Stimulated activated CD8-positive, alpha-beta memory T cell treated with anti-CD3 and anti-CD28 coated beads, Interleukin-7, amount 100 ng/mL, for 4 hours (primary cell): ENCODE measurements around the gene ETV7.
A peak's percentile ranks its signal among the peaks of the same experiment; 100 is the strongest.
"Not testable (repeated sequence)": the region's sequence is repeated elsewhere in the genome, so short reads cannot be mapped to it uniquely, and the experiment has no call there.

ENCODE experiments used
- DNase-seq, 2 donors: peaks; one replicate each; pipeline ENCODE4 v3.0.0-alpha.2; 2020; ENCODE audit warnings: low read depth in 2 of 2

The ETV7 gene

GRCh38 chr6:36340618-36341454 is 46.6 kb downstream of the ETV7 start:
- peak; percentile 41 to 51 for DNase-seq

GRCh38 chr6:36340306-36340617 is 47.2 kb downstream of the ETV7 start:
- DNase-seq, result no peak

- DNase-seq, result no peak
Observed at GRCh38 chr6:36339146-36339545, 48.3 kb downstream of the ETV7 start.

GRCh38 chr6:36338223-36338622 is 49.2 kb downstream of the ETV7 start:
- DNase-seq, result not testable (repeated sequence)

- no peak for DNase-seq
Observed at GRCh38 chr6:36337814-36338213, 49.7 kb downstream of the ETV7 start.

GRCh38 chr6:36336779-36337241 is 50.7 kb downstream of the ETV7 start, which contains the start of gene BNIP5:
BNIP5 (minus strand) TSS chr6:36336888; CDS start chr6:36330690, 6,198 bp downstream.
- no peak for DNase-seq

GRCh38 chr6:36336208-36336710 is 51.2 kb downstream of the ETV7 start:
- no peak for DNase-seq

GRCh38 chr6:36335465-36336207 is 51.8 kb downstream of the ETV7 start:
- DNase-seq, result no peak

GRCh38 chr6:36334832-36335459 is 52.5 kb downstream of the ETV7 start:
- DNase-seq, result no peak

- no peak for DNase-seq
Observed at GRCh38 chr6:36333931-36334725, 53.3 kb downstream of the ETV7 start.

- DNase-seq, result no peak
Observed at GRCh38 chr6:36333171-36333895, 54.1 kb downstream of the ETV7 start.

- DNase-seq, result no peak
Observed at GRCh38 chr6:36331381-36331780, 56.1 kb downstream of the ETV7 start.

- DNase-seq, result no peak
Observed at GRCh38 chr6:36330366-36330765, 57.1 kb downstream of the ETV7 start.

GRCh38 chr6:36329798-36330291 is 57.6 kb downstream of the ETV7 start:
- DNase-seq, result no peak

- no peak for DNase-seq
Observed at GRCh38 chr6:36328600-36328999, 58.9 kb downstream of the ETV7 start.

- no peak for DNase-seq
Observed at GRCh38 chr6:36327919-36328236, 59.6 kb downstream of the ETV7 start.

- no peak for DNase-seq
Observed at GRCh38 chr6:36327226-36327918, 60.1 kb downstream of the ETV7 start.

- DNase-seq, result no peak
Observed at GRCh38 chr6:36326356-36326995, 61.0 kb downstream of the ETV7 start.

- no peak for DNase-seq
Observed at GRCh38 chr6:36324715-36325114, 62.8 kb downstream of the ETV7 start.

- no peak for DNase-seq
Observed at GRCh38 chr6:36324191-36324590, 63.3 kb downstream of the ETV7 start.
